ENCODE results near the gene NFATC2.

Gene NFATC2

DNA sequence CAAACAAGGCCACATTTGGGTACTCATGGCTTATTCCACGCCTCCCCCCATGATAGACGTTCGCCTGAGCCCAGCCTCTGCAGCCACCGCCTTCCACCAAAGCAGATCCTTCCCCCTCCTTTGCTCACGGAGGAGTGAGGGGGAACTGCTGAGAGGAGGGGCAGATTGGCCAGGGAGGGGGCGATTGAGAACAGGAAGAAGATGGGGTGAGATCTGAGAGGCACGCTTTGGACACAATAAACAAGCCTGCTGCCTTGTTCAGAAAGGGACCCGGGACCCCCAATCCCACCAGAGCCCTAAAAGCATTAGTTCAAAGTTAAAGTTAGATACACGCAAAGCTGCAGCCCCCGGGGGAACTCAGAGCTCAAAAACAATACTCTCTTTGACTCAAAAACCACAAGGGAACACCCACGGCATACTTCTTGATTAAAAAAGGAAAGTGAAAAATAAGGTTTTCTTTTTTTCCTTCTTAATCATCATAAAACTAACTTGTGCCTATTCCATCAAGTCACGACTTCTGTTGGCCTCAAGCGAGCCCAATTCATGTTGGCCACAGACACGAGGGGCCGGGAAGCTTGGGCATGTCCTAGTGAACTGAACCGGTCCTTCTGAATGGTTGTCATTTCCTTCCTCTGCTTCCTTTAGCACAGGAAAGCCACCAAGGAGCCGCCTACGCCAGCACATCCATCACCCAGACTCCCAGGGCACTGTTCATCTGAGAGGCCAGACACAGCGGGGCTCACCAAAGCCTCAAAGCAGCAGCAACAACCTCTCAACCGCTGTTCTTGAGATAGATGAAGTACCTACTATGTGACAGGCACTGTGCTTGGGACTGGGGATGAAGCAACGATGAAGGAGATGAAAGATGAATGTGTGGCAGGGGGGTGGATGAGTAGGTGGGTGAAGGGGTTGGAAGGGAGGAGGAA is 44.7 kb downstream of the NFATC2 start:
- H3K27ac ChIP-seq (replicated peaks) = peak overlapping the region; percentile 73
- peak; percentile 33 to 81 for DNase-seq (ENCODE audit: low read depth in 1 of 2, low spot score in 1 of 2)
- no peaks in the 10 kb centered on the region for H3K27me3 ChIP-seq (ENCODE audit: insufficient read depth, poor library complexity, severe bottlenecking)
- no peak overlapping the region for H3K4me3 ChIP-seq (replicated peaks; ENCODE audit: insufficient read depth, low read length)
- TF ChIP-seq GABPA (IDR thresholded peaks at IDR 0.05; ENCODE audit: low read depth) (no peak), POLR2AphosphoS5 (IDR thresholded peaks at IDR 0.05; ENCODE audit: low read depth) (no peak), SPI1 (IDR thresholded peaks at IDR 0.05; ENCODE audit: borderline replicate concordance, low read depth) (peak; percentile 39; the same call in 1 of the 2 replicates)
- TF ChIP-seq, protein P1, sequence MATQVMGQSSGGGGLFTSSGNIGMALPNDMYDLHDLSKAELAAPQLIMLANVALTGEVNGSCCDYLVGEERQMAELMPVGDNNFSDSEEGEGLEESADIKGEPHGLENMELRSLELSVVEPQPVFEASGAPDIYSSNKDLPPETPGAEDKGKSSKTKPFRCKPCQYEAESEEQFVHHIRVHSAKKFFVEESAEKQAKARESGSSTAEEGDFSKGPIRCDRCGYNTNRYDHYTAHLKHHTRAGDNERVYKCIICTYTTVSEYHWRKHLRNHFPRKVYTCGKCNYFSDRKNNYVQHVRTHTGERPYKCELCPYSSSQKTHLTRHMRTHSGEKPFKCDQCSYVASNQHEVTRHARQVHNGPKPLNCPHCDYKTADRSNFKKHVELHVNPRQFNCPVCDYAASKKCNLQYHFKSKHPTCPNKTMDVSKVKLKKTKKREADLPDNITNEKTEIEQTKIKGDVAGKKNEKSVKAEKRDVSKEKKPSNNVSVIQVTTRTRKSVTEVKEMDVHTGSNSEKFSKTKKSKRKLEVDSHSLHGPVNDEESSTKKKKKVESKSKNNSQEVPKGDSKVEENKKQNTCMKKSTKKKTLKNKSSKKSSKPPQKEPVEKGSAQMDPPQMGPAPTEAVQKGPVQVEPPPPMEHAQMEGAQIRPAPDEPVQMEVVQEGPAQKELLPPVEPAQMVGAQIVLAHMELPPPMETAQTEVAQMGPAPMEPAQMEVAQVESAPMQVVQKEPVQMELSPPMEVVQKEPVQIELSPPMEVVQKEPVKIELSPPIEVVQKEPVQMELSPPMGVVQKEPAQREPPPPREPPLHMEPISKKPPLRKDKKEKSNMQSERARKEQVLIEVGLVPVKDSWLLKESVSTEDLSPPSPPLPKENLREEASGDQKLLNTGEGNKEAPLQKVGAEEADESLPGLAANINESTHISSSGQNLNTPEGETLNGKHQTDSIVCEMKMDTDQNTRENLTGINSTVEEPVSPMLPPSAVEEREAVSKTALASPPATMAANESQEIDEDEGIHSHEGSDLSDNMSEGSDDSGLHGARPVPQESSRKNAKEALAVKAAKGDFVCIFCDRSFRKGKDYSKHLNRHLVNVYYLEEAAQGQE (IDR thresholded peaks at IDR 0.05; ENCODE audit: insufficient replicate concordance, low read depth) = no peak
- TF ChIP-seq, protein P2, sequence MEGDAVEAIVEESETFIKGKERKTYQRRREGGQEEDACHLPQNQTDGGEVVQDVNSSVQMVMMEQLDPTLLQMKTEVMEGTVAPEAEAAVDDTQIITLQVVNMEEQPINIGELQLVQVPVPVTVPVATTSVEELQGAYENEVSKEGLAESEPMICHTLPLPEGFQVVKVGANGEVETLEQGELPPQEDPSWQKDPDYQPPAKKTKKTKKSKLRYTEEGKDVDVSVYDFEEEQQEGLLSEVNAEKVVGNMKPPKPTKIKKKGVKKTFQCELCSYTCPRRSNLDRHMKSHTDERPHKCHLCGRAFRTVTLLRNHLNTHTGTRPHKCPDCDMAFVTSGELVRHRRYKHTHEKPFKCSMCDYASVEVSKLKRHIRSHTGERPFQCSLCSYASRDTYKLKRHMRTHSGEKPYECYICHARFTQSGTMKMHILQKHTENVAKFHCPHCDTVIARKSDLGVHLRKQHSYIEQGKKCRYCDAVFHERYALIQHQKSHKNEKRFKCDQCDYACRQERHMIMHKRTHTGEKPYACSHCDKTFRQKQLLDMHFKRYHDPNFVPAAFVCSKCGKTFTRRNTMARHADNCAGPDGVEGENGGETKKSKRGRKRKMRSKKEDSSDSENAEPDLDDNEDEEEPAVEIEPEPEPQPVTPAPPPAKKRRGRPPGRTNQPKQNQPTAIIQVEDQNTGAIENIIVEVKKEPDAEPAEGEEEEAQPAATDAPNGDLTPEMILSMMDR (IDR thresholded peaks at IDR 0.05; ENCODE audit: insufficient read depth, low read length) = no peak

DNA sequence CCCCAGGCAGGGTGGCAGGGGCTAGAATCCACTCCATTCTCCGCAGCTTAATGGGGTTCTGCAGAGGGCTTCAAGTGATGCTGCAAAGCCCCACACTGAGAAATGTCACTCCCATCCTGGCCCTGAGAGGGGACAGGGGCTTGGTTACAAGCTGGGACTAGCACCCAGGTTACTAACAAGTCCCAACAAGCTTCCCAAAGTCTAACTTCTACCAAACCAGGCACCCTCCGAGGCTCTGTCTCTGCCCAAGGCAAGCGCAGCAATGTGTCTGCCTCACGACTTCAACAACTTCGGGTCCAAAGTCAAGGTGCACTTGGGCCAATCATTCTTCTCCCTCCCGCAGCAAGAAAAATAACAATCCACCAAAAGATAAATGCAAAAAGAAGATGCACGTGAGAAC is 45.6 kb downstream of the NFATC2 start:
- TF ChIP-seq, protein P2 (IDR thresholded peaks at IDR 0.05; ENCODE audit: insufficient read depth, low read length) = no peak
- TF ChIP-seq POLR2AphosphoS5 (IDR thresholded peaks at IDR 0.05; ENCODE audit: low read depth) (no peak), GABPA (IDR thresholded peaks at IDR 0.05; ENCODE audit: low read depth) (no peak), SPI1 (IDR thresholded peaks at IDR 0.05; ENCODE audit: borderline replicate concordance, low read depth) (no peak)
- TF ChIP-seq, protein P1 (IDR thresholded peaks at IDR 0.05; ENCODE audit: insufficient replicate concordance, low read depth) = no peak
- H3K4me3 ChIP-seq (replicated peaks; ENCODE audit: insufficient read depth, low read length) = no peak overlapping the region
- peak overlapping the region; percentile 73 for H3K27ac ChIP-seq (replicated peaks)
- H3K27me3 ChIP-seq (ENCODE audit: insufficient read depth, poor library complexity, severe bottlenecking) = no peaks in the 10 kb centered on the region
- no peak for DNase-seq (ENCODE audit: low read depth in 1 of 2, low spot score in 1 of 2)

DNA sequence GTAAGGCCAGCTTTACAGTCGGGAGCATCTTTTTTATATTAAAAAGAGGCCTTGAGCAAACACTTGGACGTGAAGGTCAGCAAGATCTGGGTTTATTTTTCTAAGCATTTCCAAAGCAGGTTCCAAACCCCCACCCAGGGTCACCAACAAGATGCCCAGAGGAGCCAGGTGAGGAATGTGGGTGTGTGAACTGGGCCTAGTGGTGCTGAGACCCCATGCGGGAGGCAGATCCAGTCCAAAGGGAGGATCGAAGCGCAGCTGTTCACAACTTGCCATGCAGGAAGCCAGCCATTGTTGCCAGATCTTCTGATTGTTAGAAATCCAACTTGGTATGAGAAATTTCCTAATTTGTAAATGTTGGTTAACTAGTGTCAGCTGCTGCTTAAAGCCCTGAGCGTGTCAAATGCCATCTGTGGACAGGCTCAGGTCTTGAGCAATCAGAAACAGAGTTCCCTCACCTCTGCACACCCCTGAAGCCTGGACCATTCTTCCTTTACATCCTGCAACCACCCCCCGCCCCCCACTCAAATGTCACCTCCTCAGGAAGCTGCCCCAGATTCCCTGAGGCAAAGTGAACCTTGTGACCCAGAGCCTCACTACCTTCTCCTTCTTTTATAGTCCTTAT is 46.5 kb downstream of the NFATC2 start:
- Histone ChIP-seq H3K27me3 (ENCODE audit: insufficient read depth, poor library complexity, severe bottlenecking) (no peaks in the 10 kb centered on the region), H3K27ac (replicated peaks) (peak overlapping the region; percentile 73), H3K4me3 (replicated peaks; ENCODE audit: insufficient read depth, low read length) (no peak overlapping the region)
- TF ChIP-seq POLR2AphosphoS5 (IDR thresholded peaks at IDR 0.05; ENCODE audit: low read depth) (peak; percentile 55; the same call in 1 of the 2 replicates), GABPA (IDR thresholded peaks at IDR 0.05; ENCODE audit: low read depth) (no peak)
- peak; percentile 71 to 79 for DNase-seq (ENCODE audit: low read depth in 1 of 2, low spot score in 1 of 2)

DNA sequence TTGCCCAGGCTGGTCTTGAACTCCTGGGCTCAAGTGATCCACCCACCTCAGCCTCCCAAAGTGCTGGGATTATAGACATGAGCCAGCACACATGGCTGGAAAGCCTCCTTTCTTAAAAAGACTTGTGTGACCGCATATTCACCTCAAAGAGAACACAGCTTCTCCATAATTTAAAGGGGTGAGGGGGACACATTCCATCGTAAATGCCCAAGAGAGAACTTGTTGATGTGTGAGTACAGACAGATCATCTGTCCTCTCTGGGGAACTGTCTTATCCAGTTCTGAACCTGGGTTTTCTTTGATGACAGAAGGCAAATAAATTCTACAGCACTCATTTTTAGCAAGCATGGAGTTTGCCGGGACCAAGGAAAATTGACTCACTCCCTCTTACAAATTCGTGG is 47.2 kb downstream of the NFATC2 start:
- no peaks in the 10 kb centered on the region for H3K27me3 ChIP-seq (ENCODE audit: insufficient read depth, poor library complexity, severe bottlenecking)
- no peak for DNase-seq (ENCODE audit: low read depth in 1 of 2, low spot score in 1 of 2)
- no peak overlapping the region for H3K4me3 ChIP-seq (replicated peaks; ENCODE audit: insufficient read depth, low read length)
- peak overlapping the region; percentile 63 for H3K27ac ChIP-seq (replicated peaks)
- TF ChIP-seq SPI1 (IDR thresholded peaks at IDR 0.05; ENCODE audit: borderline replicate concordance, low read depth) (no peak), POLR2AphosphoS5 (IDR thresholded peaks at IDR 0.05; ENCODE audit: low read depth) (no peak), GABPA (IDR thresholded peaks at IDR 0.05; ENCODE audit: low read depth) (no peak)
- TF ChIP-seq, protein P1 (IDR thresholded peaks at IDR 0.05; ENCODE audit: insufficient replicate concordance, low read depth) = no peak
- TF ChIP-seq, protein P2 (IDR thresholded peaks at IDR 0.05; ENCODE audit: insufficient read depth, low read length) = no peak

Measured in HL-60 (cell line).